Adipose tissue (tissue), 3 donors: Measurements from ENCODE around the gene TEX264. TPM values are rescaled to one million over a fixed set of nuclear protein-coding genes. Genes with fewer than 3 reads are reported as not detected.

Source experiments
- H3K27ac ChIP-seq: one replicate; pipeline ENCODE4 v1.5.1; 2013; ENCODE audit warnings: low read depth, low read length
- WGBS, 3 donors: extraction: QIAGEN DNeasy Blood & Tissue Kit; methylation state at CpG; one replicate each; pipeline ENCODE4 v1.1.7; 2013; 5-methylcytosine and 5-hydroxymethylcytosine counted together
- polyA plus RNA-seq, 3 donors: library from polyadenylated mRNA; stranded (reverse); fragments of 200-250 nt; gene quantifications; one replicate each; pipeline ENCODE4 v1.2.3, GENCODE V29; 2013
- donor health status: healthy with polysubstance abuse.
- donor health status: Bipolar disorder and iron deficiency.
- donor health status: healthy.

The TEX264 gene
- polyA plus RNA-seq, 3 donors, result 47.3 to 57.1 (median 48.4) TPM

DNA sequence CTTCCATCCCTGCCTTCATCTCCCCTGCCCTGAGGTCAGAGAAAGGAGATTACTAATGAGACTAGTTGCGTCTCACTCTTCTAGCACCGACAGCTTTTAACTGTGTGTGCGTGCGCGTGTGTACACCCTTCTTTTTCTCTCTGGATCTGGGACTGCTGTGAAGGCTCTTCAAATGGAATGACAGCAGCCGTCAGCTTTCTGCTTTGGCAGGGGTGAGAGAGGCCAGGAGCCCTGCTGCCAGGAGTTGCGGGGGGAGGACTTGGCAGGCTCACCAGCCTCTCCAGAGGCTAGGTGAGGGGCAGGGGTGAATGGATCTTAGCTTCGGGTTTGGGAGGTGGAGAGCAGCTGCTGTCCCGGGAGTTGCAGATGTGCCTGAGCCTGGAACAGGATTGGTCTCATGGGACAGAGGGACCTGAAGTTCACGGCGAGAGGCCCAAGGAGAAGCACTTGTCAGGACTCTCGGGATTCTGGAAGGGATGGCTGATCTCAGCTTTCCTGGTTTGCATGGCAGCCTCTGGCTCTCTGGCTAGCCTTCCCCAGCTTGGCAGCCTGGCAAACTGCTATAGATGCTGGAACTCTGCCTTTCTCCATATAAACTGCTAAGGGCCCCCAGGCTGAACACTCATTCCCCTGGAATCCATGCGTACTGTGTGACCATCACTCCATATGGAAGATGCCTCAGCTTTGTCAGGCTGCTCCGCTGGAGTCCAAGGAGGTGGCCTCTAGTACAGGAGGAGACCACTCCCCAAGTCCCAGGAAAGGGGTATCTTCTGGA, 16.6 kb downstream of the TEX264 start:
- WGBS, 3 donors, result 70 to 72% (median 72%) methylated on average over 14 of the region's 14 CpGs
- H3K27ac ChIP-seq, result no peak overlapping the region

DNA sequence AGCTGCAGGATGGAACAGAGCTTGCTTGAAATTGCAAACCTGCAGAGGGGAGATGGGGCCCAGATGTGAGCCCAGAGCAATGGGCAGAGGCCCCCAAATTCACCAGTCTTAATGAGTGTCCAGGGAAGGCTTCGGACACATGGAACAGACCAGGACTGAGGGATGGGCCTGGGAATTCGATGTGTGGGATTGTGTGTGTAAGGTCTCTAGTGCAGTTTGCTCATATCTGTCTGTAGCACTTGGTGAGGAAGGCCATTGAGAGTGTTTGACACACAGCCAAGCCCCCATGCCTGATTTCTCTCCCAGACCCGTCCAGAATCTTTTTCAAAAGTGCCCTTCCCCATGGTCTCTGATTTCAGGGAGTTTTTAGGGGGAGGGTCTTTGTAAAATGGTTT, 17.2 kb downstream of the TEX264 start:
- H3K27ac ChIP-seq, result no peak overlapping the region
- WGBS, 3 donors, result 86 to 94% (median 87%) methylated on average over 3 of the region's 3 CpGs

DNA sequence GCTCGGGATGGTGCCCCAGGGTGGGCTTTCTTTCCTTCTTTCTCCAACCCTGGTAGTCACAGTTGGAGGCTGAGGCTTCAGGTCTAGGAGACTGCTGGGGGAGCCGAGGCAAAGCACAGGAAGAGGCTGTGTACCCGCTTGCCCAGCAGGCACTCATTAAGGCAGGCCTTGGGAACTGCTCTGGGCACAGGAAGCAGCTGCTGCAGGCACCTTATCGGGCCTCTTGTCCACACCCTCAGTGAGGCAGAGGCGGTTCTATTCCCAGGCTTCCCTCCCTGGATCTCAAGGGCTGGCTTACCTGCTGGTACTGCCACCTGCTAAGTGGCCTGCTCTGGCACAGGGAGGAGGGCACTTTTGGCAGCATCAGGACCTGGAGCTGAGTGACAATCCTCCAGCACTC, 20.0 kb downstream of the TEX264 start:
- 65 to 71% (median 70%) methylated on average over 5 of the region's 5 CpGs for WGBS, 3 donors
- no peak overlapping the region for H3K27ac ChIP-seq

DNA sequence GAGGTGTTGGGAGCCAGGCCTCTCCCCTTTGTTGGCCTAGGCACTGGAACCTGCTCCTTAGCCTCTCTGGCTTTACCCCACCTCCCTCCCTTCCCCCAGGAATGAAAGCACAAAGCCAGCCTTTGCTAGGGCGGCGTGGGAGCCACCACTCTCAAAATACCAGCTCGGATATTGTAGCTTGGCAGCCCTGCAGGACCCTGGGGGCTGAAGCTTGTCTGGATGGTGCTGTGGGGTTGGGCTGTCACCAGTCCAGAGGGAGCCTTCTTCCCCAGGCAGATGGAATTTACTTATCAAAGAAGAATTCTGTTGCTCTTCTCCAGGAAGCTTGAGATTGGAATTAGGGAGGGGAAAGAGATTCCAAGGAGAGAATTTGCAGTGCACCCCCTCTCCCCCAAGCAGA, 20.9 kb downstream of the TEX264 start:
- H3K27ac ChIP-seq, result no peak overlapping the region
- WGBS, 3 donors, result 70 to 89% (median 84%) methylated on average over 3 of the region's 3 CpGs

DNA sequence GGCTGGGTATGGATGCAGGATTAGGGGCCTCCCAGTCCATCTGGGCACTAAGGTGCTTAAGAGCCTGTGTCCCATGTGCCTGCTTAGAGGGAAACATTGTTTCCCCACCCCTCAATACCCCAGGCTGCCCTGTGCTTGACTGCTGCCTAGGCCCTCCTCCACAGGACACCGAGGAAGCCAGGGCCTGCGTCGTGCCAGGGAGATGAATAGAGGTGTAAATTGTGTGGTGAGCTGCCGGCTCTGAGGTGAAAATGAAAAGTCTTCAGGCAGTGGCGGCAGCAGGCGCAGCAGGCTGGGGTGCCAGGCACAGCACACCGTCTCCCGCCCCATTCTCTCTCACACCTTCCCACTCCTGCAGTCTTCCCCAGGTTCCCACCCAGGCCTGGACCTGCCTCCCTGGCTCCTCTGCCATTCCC, 21.9 kb downstream of the TEX264 start:
- 78 to 91% (median 86%) methylated on average over 4 to 8 of the region's 8 CpGs for WGBS, 3 donors
- no peak overlapping the region for H3K27ac ChIP-seq

DNA sequence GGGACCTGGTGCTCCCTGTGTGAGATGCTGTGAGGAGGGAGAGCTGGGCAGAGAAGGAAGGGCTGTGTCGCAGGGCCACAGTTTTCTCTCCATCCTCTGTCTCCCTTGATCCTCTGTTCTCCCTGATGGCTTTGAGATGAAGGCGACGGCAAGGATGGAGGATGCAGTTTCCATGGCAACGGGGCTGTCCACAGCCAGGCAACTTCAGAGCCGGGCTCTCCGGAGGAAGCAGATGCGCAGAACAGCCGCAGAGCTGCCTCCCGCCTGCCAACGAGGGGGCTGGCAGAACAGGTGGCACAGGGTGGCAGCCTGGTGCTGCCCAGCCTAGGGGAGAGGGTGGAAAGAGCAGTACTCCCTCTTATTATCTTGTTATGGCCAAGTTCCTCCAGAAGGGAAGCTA, 25.9 kb downstream of the TEX264 start:
- whole genome bisulfite sequencing, 3 donors, result 87 to 92% (median 92%) methylated on average over 10 of the region's 10 CpGs
- H3K27ac ChIP-seq, result no peak overlapping the region

DNA sequence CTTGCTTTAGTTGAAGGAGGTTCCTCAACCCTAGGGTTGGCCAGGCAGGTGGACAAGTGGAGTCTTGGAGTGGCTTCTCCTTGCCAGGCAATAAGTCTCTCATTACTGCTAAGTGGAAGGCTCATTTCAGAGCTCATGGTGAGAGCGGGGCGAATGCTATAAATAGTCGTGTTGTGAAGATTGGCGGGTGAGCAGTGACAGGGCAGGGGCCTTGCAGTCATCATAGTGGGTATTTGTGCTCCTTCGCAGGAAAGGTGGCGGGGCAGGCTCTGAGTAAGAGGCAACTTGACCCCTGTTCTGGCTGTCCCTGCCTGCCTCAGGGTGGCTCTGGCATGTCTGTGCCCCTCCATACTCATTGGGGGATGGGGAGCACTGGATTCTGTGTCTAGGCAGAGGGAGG, 27.2 kb downstream of the TEX264 start:
- no peak overlapping the region for H3K27ac ChIP-seq
- WGBS, 3 donors, result 92 to 96% (median 93%) methylated on average over 6 of the region's 6 CpGs

DNA sequence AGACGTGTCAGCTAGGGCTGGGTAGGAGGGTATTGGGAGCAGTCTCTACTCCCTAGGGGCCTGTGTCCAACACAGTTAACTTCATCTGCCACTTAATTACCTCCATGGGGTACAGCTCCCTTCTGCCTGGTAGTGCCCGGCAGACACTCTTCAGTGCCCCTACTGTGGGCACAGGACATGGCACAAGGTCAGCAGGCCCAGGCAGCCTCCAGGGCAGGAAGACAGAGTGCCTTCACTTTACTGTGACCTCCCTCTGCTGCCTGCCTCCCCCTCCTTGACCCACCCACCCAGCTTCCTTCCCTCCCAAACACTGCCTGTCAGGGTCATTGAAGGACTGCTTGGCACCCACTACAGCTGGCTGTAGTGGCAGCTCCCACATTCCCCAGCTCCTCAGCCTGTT, 29.4 kb downstream of the TEX264 start:
- no peak overlapping the region for H3K27ac ChIP-seq
- 88 to 95% (median 92%) methylated on average over 2 of the region's 2 CpGs for WGBS, 3 donors

DNA sequence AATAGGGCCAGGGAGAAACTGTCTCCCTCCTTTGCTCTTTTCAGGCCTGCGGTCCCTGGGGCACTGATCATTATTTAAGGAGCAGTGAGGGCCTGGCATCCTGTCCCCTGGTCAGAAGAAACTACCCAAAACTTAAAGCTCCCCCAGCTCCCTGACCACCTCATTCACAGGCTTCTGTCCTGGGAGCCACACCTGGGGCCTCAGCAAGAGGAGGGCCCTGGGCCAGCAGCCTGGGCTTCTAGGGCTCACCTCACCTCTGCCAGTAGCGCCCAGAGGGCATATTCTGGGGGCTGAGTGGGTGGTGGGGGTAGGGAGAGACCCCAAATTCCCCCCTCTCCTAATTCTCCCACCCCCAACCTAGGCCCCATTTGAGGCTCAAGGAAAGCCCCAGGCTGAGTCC, 31.1 kb downstream of the TEX264 start:
- no peak overlapping the region for H3K27ac ChIP-seq
- whole genome bisulfite sequencing, 3 donors, result 95 to 100% (median 100%) methylated on average over 2 of the region's 2 CpGs

DNA sequence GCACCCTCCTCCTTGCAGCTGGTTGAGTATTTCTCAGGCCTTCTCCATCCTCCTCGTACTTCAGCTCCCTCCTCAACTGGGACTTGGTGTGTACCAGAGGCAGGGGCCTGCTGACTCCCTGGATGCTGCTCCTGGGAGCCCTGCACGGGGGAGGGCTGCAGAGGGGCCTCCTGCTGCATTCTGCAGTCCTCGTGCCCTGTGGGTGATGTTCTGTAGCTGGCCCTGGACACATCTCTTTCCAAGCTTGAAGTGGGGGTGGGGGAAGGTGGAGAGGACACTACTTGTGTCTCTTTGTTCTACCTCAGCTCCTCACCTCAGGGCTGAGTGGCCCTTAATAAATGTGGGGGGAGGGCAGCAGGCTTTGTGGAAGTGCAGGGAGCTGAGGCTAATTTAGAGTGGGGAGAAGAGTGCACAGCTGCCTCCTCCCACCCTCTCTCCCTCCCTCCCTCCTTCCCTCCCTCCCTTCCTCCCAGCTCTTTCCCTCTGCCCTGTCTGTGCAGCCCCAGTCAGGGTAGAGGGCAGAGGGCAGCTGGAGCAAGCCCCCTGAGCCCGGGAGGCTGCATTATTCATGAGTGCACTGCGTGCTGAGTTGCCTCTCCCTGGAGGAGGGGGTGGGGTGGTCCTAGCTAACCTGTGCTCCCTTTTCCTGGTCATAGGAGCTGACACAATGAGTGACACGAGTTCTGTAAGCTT, 32.2 kb downstream of the TEX264 start:
- no peak overlapping the region for H3K27ac ChIP-seq
- WGBS, 3 donors, result 50 to 69% (median 60%) methylated on average over 6 of the region's 6 CpGs

DNA sequence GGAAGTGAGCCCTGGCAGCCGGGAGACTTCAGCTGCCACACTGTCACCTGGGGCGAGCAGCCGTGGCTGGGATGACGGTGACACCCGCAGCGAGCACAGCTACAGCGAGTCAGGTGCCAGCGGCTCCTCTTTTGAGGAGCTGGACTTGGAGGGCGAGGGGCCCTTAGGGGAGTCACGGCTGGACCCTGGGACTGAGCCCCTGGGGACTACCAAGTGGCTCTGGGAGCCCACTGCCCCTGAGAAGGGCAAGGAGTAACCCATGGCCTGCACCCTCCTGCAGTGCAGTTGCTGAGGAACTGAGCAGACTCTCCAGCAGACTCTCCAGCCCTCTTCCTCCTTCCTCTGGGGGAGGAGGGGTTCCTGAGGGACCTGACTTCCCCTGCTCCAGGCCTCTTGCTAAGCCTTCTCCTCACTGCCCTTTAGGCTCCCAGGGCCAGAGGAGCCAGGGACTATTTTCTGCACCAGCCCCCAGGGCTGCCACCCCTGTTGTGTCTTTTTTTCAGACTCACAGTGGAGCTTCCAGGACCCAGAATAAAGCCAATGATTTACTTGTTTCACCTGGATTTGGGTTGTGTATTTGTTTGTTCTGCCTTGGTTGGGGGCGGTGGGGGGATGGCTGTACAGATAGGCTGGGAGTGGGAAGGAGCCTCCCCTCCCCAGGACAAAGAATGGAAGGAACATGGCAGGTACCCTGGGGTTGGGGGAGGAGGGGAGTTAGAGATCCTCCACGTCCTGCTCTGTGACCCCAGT, 32.9 kb downstream of the TEX264 start:
- H3K27ac ChIP-seq, result no peak overlapping the region
- whole genome bisulfite sequencing, 3 donors, result 78 to 83% (median 81%) methylated on average over 12 of the region's 12 CpGs

DNA sequence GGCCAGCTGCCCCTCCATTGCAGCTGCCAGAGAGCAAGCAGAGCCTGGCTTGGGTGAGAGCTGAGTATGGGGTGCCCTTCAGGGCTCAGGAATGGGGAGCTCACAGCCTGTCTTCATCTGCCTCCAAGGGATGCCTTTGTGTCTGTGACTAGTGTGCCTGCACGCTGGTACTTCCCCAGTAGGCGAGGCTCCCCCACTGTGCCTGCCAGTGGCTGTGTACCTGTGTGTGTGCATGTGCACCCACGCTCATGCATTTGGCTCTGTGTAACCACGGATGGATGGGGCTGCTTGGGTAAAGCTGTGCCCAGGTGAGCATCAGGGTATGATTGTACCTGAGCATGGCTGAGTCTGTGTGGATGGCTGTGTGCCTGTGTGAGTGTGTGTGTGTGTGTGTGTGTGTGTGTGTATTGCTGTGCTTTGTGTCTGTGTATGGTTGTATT, 33.5 kb downstream of the TEX264 start:
- no peak overlapping the region for H3K27ac ChIP-seq
- WGBS, 3 donors, result 76 to 93% (median 90%) methylated on average over 4 of the region's 4 CpGs

DNA sequence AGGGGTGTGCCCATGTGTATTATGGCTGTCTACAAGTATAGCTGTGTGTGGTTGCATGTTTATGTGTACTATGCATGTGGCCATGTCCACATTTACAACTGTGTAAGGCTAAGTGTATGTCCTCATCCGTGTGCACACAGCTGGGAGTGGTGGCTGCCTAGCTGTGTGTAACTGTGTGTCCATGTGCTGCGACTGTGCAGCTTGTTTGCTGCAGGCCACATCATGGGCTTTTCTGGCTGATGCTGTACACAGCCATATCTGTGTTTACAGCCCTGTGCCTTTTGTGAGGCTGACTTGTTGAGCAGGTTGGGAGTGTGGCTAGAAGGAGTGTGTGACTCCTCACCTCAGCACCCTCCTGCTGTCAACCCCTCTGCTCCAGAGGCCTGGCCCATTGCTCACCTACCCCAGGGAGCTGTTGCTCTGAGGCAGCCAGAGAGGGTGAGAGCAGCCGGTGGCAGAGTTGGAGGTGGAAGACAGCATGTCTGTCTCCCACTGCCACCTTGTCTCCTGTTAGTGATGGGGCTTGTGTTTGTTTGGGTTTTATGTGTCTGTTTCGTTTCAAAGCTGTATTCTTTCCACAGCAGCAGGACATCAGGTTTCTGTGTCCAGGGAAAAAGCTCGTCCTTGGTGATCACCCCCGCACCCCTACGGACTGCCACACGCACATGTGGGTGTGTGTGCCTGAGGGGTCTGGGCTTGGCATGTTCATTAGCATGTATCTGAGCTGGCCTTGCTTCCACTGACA, 34.4 kb downstream of the TEX264 start:
- WGBS, 3 donors, result 88 to 93% (median 91%) methylated on average over 8 of the region's 8 CpGs
- H3K27ac ChIP-seq, result no peak overlapping the region

DNA sequence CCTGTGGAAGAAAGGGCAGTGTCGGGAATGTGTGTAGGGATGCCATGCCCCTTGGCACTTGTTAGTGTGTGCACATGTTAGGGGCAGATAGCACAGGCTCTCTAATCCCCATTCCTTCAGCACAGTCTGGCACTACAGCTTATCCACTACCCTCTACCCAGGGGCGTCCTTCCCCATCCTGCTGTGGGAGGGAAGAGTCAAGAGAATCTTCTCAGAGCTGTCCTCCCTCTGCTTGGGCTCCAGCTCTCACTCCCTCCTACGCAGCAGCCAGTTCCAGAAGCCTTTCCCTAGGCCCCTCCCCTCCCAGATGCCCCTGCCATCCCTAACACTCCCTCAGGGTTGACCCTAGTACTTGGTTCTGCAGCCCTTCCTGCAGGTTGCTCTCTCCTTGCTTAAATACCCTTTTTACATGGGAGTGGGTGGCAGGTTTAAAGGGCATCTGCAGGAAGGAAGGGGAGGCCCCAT, 35.0 kb downstream of the TEX264 start:
- WGBS, 3 donors, result 76 to 92% (median 76%) methylated on average over 3 of the region's 3 CpGs
- no peak overlapping the region for H3K27ac ChIP-seq

DNA sequence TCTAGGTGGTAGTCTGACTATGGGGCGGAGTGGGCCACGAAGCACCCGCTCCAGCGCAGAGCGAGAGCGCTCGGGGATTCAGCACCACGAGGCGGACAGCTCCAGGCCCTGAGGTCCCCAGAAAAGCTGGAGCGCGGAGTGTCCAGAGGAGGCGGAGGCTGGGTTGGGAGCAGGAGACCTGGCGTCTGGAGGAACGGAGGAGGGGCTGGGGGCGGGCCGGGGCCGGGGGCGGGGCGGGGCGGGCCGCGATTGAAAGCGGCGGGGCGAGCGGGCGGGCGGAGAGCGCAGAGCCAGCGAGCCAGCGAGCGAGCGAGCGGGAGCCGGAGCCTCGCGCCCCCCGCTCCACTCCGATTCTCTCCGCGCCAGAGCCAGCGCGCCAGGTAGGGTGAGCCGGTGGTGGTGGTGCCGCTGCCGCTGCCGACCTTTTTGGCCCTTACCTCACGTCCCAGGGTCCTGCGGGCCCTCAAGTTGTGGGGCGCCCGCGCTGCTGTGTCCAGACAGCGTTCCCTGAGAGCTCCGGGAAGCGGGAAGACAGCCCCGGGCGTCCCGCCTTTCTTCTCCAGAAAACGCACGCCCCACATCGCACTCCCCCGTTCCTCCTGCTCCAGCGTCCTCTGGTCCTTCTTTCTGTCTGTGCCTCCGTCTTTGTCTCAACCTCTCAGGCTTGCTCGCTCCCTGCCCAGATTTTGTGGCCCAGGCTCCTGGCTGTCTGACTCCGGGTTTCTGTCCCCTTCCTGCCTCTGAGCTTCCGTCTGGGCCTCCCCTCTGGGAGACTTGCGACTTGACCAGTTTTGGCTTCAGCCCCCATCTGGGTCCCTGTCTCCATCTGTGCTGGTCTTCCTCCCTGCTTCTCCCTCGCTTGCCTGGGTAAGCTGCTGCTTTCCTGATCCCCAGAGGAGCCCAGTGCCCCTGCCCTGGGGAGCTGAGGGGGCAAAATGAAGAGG, 36.0 kb downstream of the TEX264 start, which contains the start of gene GRM2:
GRM2 (plus strand) TSS at position 281 of the 944 bp plus-strand sequence. CDS start 1,916 bp downstream, outside the sequence.
- WGBS, 3 donors, result 5 to 12% (median 11%) methylated on average over 37 to 68 of the region's 69 CpGs

DNA sequence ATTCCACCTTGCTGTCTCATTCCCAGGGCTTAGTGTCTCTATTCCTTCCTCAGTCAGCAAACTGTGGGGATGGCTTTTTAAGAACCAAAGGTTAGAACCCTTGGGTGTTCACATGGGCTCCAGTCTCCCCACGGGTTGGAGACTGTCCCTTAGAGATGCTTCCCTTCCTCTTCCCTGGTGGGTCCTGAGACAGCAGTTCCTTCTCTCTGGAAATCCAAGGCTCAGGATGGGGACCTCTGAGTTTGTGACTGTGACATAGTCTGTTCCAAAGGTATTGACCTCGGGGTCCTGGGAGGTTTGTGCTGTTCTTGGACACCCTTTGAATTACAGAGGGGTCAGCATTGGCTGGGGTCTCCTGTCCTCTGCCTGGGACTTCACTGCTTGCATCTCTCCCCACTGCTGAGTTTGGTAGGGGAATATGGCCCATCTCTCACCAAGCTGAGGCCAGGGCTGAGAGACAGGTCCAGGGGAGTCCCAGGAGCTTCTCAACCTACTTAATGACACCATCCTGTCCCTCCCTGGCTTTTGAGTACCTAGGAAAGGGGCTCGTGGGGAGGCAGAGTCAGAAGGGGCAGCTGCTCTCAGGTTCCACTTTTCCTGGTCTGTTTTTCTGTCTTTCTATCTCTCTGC, 37.3 kb downstream of the TEX264 start:
- WGBS, 3 donors, result 72 to 81% (median 74%) methylated on average over 3 of the region's 3 CpGs
- no peak overlapping the region for H3K27ac ChIP-seq

More for the DNA sequence above, 36.0 kb downstream of the TEX264 start, which contains the start of gene GRM2:
- H3K27ac ChIP-seq, result no peak within 1 kb of the TSS

DNA sequence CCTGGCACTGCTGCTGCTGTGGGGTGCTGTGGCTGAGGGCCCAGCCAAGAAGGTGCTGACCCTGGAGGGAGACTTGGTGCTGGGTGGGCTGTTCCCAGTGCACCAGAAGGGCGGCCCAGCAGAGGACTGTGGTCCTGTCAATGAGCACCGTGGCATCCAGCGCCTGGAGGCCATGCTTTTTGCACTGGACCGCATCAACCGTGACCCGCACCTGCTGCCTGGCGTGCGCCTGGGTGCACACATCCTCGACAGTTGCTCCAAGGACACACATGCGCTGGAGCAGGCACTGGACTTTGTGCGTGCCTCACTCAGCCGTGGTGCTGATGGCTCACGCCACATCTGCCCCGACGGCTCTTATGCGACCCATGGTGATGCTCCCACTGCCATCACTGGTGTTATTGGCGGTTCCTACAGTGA, 38.0 kb downstream of the TEX264 start:
- WGBS, 3 donors, result 91 to 97% (median 96%) methylated on average over 17 of the region's 17 CpGs

More for the DNA sequence above, 38.0 kb downstream of the TEX264 start:
- no peak overlapping the region for H3K27ac ChIP-seq
